HepG2 (cell line): ENCODE results near the gene RFX2. TPM values are rescaled to one million over a fixed set of nuclear protein-coding genes. Genes with fewer than 3 reads are reported as not detected.
A peak's percentile ranks its signal among the peaks of the same experiment; 100 is the strongest.

Experiments used
- ATF2 ChIP-seq: sonication (generic); formaldehyde crosslinking; IDR thresholded peaks from 2 replicates; pipeline ENCODE4 v1.4.0; 2020; ENCODE audit warnings: missing genetic modification reagents
- GLI4 ChIP-seq: sonication (generic); formaldehyde crosslinking; IDR thresholded peaks from 2 replicates; pipeline ENCODE4 v1.5.1; 2020; ENCODE audit warnings: missing genetic modification reagents, mild to moderate bottlenecking, moderate library complexity, borderline replicate concordance
- HMGXB4 ChIP-seq, 2 experiments: sonication (generic) in 1 of 2; formaldehyde crosslinking in 1 of 2; IDR thresholded peaks; 2 replicates each; pipeline versions ENCODE4 v1.4.0 to v1.6.1; 2018 to 2020; ENCODE audit warnings: missing genetic modification reagents in 2 of 2, borderline replicate concordance in 1 of 2, low read depth in 1 of 2, mild to moderate bottlenecking in 1 of 2, missing biosample characterization in 1 of 2
- KLF16 ChIP-seq, 2 experiments: sonication (generic) in 1 of 2; formaldehyde crosslinking in 1 of 2; IDR thresholded peaks; 2 replicates each; pipeline versions ENCODE4 v1.6.1 to v1.8.0; 2016 to 2023; ENCODE audit warnings: missing genetic modification reagents in 2 of 2, missing compliant biosample characterization in 1 of 2
- LCORL ChIP-seq, 2 experiments: fragments of 450-650 bp in 1 of 2; sonication (generic) in 1 of 2; formaldehyde crosslinking in 1 of 2; IDR thresholded peaks; 2 replicates each; pipeline versions ENCODE4 v1.5.0 to v1.6.1; 2017 to 2020; ENCODE audit warnings: antibody characterized with exemption in 1 of 2, missing genetic modification reagents in 1 of 2
- MTA3 ChIP-seq: sonication (generic); formaldehyde crosslinking; IDR thresholded peaks from 2 replicates; pipeline ENCODE4 v1.4.0; 2020; ENCODE audit warnings: missing genetic modification reagents
- NR2F6 ChIP-seq, 2 experiments: IDR thresholded peaks; 2 replicates each; pipeline ENCODE4 v1.6.1; 2016; ENCODE audit warnings: antibody characterized with exemption in 1 of 2, mild to moderate bottlenecking in 1 of 2
- POGK ChIP-seq: sonication (generic); formaldehyde crosslinking; conservative IDR thresholded peaks from 2 replicates; pipeline ENCODE4 v1.8.0; 2022; ENCODE audit warnings: mild to moderate bottlenecking, moderate library complexity, missing genetic modification reagents
- TFAP4 ChIP-seq: sonication (generic); IDR thresholded peaks from 2 replicates; pipeline ENCODE4 v1.6.1; 2016; ENCODE audit warnings: low read depth, borderline replicate concordance
- XRCC5 ChIP-seq: fragments of 200-400 bp; formaldehyde crosslinking; optimal IDR thresholded peaks from 2 replicates; pipeline ENCODE3; 2017; ENCODE audit warnings: mild to moderate bottlenecking, low read length
- ZEB1 ChIP-seq: IDR thresholded peaks from 2 replicates; pipeline ENCODE4 v1.6.1; 2012; ENCODE audit warnings: mild to moderate bottlenecking, low read depth, inconsistent platforms; ENCODE audit not compliant: insufficient replicate concordance
- ZFP91 ChIP-seq: sonication (generic); formaldehyde crosslinking; IDR thresholded peaks from 2 replicates; pipeline ENCODE4 v1.9.0; 2022; ENCODE audit warnings: missing genetic modification reagents, mild to moderate bottlenecking, borderline replicate concordance
- ZNF770 ChIP-seq: sonication (generic); formaldehyde crosslinking; IDR thresholded peaks from 2 replicates; pipeline ENCODE4 v1.5.0; 2020; ENCODE audit warnings: mild to moderate bottlenecking, missing genetic modification reagents
- ZNF782 ChIP-seq: sonication (generic); formaldehyde crosslinking; IDR thresholded peaks from 2 replicates; pipeline ENCODE4 v1.4.0; 2020; ENCODE audit warnings: missing genetic modification reagents, mild to moderate bottlenecking, borderline replicate concordance
- ZNF790 ChIP-seq: sonication (generic); formaldehyde crosslinking; IDR thresholded peaks from 2 replicates; pipeline ENCODE4 v1.8.0; 2022; ENCODE audit warnings: missing genetic modification reagents, mild to moderate bottlenecking, borderline replicate concordance
- polyA plus RNA-seq, 8 experiments: library from polyadenylated mRNA; depleted of rRNA in 3 of 8; stranded (reverse) in 7 of 8; unstranded in 1 of 8; fragments of >200 nt; fragmentation: Illumina TruSeq in 4 of 8; extraction: Trizol in 4 of 8; gene quantifications; 2 replicates each; pipeline versions ENCODE4 v1.2.1 to v1.2.3, GENCODE V29; 2011 to 2016; ENCODE audit warnings: low read depth in 4 of 8, missing spikeins in 1 of 8, mixed read lengths in 1 of 8; ENCODE audit not compliant: insufficient read depth in 1 of 8
- total RNA-seq, 5 experiments: library from RNA; depleted of rRNA; stranded (reverse); fragments of >200 nt; fragmentation: Illumina TruSeq; extraction: Trizol; gene quantifications; 2 replicates each; pipeline ENCODE4 v1.2.3, GENCODE V29; 2016; ENCODE audit warnings: low read depth in 1 of 5

RFX2 gene
- total and polyA plus RNA-seq, 2 of the 13 experiments (the other 11 are each of a cell fraction or from before 2014, with no cell fraction given) = 2.8 to 3.3 TPM

GRCh38 chr19:6021878-6022569, 88.3 kb downstream of the RFX2 start (continued):
- no peak for TF ChIP-seq MTA3 (CRISPR knock-in tag)
- peak; percentile 27 for TF ChIP-seq XRCC5
- 0 out of 2 replicates have a peak, but pooled peaks have one; percentile 34 for TF ChIP-seq POGK (CRISPR knock-in tag)
- TF ChIP-seq KLF16 (CRISPR knock-in tag; IDR thresholded peaks at IDR 0.05) = peak in 1 of 2 experiments; percentile 83; a peak in 1 of 4 replicates
- no peak for TF ChIP-seq NR2F6 (IDR thresholded peaks at IDR 0.05)
- TF ChIP-seq NR2F6 (CRISPR knock-in tag; IDR thresholded peaks at IDR 0.05) = peak; percentile 58; the same call in 1 of the 2 replicates
- TF ChIP-seq LCORL (IDR thresholded peaks at IDR 0.05) = no peak
- 0 out of 2 replicates have a peak, but pooled peaks have one; percentile 66 for TF ChIP-seq LCORL (CRISPR knock-in tag; IDR thresholded peaks at IDR 0.05)
- TF ChIP-seq TFAP4 = peak; percentile 46; the same call in 1 of the 2 replicates
- TF ChIP-seq ATF2 (CRISPR knock-in tag) = no peak
- TF ChIP-seq ZFP91 (CRISPR knock-in tag) = peak; percentile 60
- peak; percentile 47 to 62; a peak in 1 of 4 replicates for TF ChIP-seq HMGXB4 (CRISPR knock-in tag; IDR thresholded peaks at IDR 0.05; ENCODE audit: borderline replicate concordance in 1 of 2, low read depth in 1 of 2)
- no peak for TF ChIP-seq ZEB1
- TF ChIP-seq ZNF790 = no peak
- TF ChIP-seq ZNF770 (CRISPR knock-in tag) = 0 out of 2 replicates have a peak, but pooled peaks have one; percentile 13
- 0 out of 2 replicates have a peak, but pooled peaks have one; percentile 24 for TF ChIP-seq ZNF782 (CRISPR knock-in tag)
- no peak for TF ChIP-seq GLI4 (CRISPR knock-in tag)
